ENCODE results near the gene MYCT1. TPM values are rescaled to one million over a fixed set of nuclear protein-coding genes. Genes with fewer than 3 reads are reported as not detected.

The MYCT1 gene
- polyA plus RNA-seq, 1 donor (not counting 4 experiments of a cell fraction or from before 2014, with no cell fraction given), result 0.05 TPM

DNA sequence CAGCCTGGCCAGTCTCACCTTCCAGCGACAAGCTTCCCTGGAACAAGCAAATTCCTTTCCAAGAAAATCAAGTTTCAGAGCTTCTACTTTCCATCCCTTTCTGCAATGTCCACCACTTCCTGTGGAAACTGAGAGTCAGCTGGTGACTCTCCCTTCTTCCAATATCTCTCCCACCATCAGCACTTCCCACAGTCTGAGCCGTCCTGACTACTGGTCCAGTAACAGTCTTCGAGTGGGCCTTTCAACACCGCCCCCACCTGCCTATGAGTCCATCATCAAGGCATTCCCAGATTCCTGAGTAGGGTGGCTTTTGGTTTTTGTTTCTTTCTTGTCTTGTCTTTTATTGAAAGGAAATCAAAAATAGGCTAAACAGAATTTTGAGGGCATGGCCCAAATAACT is 24.3 kb downstream of the MYCT1 start:
- no peak overlapping the region for H3K9ac ChIP-seq (ENCODE audit: control insufficient read depth, extremely low read depth, insufficient read depth, low read length)
- no peak for TF ChIP-seq EZH2 (IDR thresholded peaks at IDR 0.05; ENCODE audit: low read length)

DNA sequence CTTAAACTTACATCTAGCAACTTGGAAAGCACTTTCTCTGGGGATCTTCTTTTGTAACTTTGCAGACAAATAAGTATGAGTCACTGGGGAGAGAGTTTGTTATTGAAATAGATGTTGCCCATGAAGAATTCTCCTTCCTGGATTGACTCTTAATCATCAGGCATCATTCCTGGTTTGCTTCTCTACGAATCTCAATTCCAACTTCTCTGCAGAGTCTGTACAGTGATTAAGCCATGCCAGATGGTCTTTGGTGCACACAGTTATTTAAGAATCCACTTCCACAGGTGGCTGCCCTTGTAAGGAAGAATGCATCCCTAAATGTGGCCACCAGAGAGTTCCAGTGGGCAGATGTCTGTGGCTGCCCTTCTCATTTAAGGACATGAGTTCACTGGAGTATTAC is 25.7 kb downstream of the MYCT1 start:
- Histone ChIP-seq H3K4me2 (ENCODE audit: control insufficient read depth, extremely low read depth, insufficient read depth, low read depth, low read length) (no peak overlapping the region), H3K4me3 (ENCODE audit: control insufficient read depth in 2 of 3, extremely low read depth in 1 of 3, insufficient read depth in 2 of 3, low read depth in 1 of 3, low read length in 3 of 3) (no peak overlapping the region), H3K4me1 (ENCODE audit: control insufficient read depth, extremely low read depth, insufficient read depth, low read length) (no peaks in the 10 kb centered on the region), H3K27me3 (ENCODE audit: control insufficient read depth, extremely low read depth, insufficient read depth, low read length) (no peaks in the 10 kb centered on the region), H3K79me2 (ENCODE audit: control insufficient read depth, insufficient read depth, low read length) (no peaks in the 10 kb centered on the region), H3K9me1 (ENCODE audit: control insufficient read depth, extremely low read depth, insufficient read depth, low read length) (no peaks in the 10 kb centered on the region), H3K27ac (ENCODE audit: control insufficient read depth, insufficient read depth, low read length) (no peak overlapping the region), H2AFZ (ENCODE audit: control insufficient read depth, low read length) (no peak overlapping the region), H3K9ac (ENCODE audit: control insufficient read depth, extremely low read depth, insufficient read depth, low read length) (no peak overlapping the region), H4K20me1 (ENCODE audit: control insufficient read depth, extremely low read depth, insufficient read depth, low read length) (no peaks in the 10 kb centered on the region), H3K9me3 (ENCODE audit: control insufficient read depth, low read depth, low read length) (no peaks in the 10 kb centered on the region), H3K36me3 (ENCODE audit: control insufficient read depth in 2 of 2, extremely low read depth in 1 of 2, insufficient read depth in 2 of 2, low read length in 2 of 2) (no peaks in the 10 kb centered on the region)
- dilution Hi-C loops (cut with MboI; ENCODE audit: extremely low pct_ligation_motif_present, low sequenced_read_pairs), result no loop called here
- no peak for FAIRE-seq
- TF ChIP-seq, protein P1, sequence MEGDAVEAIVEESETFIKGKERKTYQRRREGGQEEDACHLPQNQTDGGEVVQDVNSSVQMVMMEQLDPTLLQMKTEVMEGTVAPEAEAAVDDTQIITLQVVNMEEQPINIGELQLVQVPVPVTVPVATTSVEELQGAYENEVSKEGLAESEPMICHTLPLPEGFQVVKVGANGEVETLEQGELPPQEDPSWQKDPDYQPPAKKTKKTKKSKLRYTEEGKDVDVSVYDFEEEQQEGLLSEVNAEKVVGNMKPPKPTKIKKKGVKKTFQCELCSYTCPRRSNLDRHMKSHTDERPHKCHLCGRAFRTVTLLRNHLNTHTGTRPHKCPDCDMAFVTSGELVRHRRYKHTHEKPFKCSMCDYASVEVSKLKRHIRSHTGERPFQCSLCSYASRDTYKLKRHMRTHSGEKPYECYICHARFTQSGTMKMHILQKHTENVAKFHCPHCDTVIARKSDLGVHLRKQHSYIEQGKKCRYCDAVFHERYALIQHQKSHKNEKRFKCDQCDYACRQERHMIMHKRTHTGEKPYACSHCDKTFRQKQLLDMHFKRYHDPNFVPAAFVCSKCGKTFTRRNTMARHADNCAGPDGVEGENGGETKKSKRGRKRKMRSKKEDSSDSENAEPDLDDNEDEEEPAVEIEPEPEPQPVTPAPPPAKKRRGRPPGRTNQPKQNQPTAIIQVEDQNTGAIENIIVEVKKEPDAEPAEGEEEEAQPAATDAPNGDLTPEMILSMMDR (optimal IDR thresholded peaks at IDR 0.05 in 1 of 3, IDR thresholded peaks at IDR 0.05 in 1 of 3, conservative IDR thresholded peaks at IDR 0.05 in 1 of 3; ENCODE audit: extremely low read depth in 1 of 3, insufficient read depth in 2 of 3, low read length in 3 of 3), result no peak
- TF ChIP-seq EZH2 (IDR thresholded peaks at IDR 0.05; ENCODE audit: low read length), result no peak
- DNase-seq (ENCODE audit: low read depth, low spot score), result no peak

More for the DNA sequence above, 24.3 kb downstream of the MYCT1 start:
- Histone ChIP-seq H3K4me2 (ENCODE audit: control insufficient read depth, extremely low read depth, insufficient read depth, low read depth, low read length) (no peak overlapping the region), H3K36me3 (ENCODE audit: control insufficient read depth in 2 of 2, extremely low read depth in 1 of 2, insufficient read depth in 2 of 2, low read length in 2 of 2) (no peaks in the 10 kb centered on the region), H3K79me2 (ENCODE audit: control insufficient read depth, insufficient read depth, low read length) (no peaks in the 10 kb centered on the region), H3K9me3 (ENCODE audit: control insufficient read depth, low read depth, low read length) (no peaks in the 10 kb centered on the region), H2AFZ (ENCODE audit: control insufficient read depth, low read length) (no peak overlapping the region), H3K27me3 (ENCODE audit: control insufficient read depth, extremely low read depth, insufficient read depth, low read length) (no peaks in the 10 kb centered on the region), H3K4me1 (ENCODE audit: control insufficient read depth, extremely low read depth, insufficient read depth, low read length) (no peaks in the 10 kb centered on the region), H4K20me1 (ENCODE audit: control insufficient read depth, extremely low read depth, insufficient read depth, low read length) (no peaks in the 10 kb centered on the region), H3K9me1 (ENCODE audit: control insufficient read depth, extremely low read depth, insufficient read depth, low read length) (no peaks in the 10 kb centered on the region), H3K27ac (ENCODE audit: control insufficient read depth, insufficient read depth, low read length) (no peak overlapping the region), H3K4me3 (ENCODE audit: control insufficient read depth in 2 of 3, extremely low read depth in 1 of 3, insufficient read depth in 2 of 3, low read depth in 1 of 3, low read length in 3 of 3) (no peak overlapping the region)
- DNase-seq (ENCODE audit: low read depth, low spot score), result no peak
- dilution Hi-C loops (cut with MboI; ENCODE audit: extremely low pct_ligation_motif_present, low sequenced_read_pairs), result no loop called here
- no peak for FAIRE-seq

DNA sequence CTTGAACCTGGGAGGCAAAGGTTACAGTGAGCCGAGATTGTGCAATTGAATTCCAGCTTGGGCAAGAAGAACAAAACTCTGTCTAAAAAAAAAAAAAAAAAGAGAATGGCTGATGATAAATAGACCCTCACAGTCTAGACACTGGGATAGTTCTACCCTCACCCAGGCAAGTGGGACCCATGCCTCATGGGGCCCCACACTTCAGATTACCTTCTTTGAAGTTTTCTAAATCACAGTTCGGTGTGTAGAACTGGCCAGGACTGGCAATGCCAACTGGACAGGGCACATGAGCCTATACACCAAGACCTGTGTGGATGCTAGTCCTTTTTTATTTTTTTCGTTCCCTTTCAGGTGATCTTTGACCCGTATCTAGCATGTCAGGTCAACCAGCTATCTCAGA is 28.6 kb downstream of the MYCT1 start:
- no peaks in the 10 kb centered on the region for H4K20me1 ChIP-seq (ENCODE audit: control insufficient read depth, extremely low read depth, insufficient read depth, low read length)
- no peaks in the 10 kb centered on the region for H3K79me2 ChIP-seq (ENCODE audit: control insufficient read depth, insufficient read depth, low read length)
- no peaks in the 10 kb centered on the region for H3K9me3 ChIP-seq (ENCODE audit: control insufficient read depth, low read depth, low read length)
- FAIRE-seq (no peak), DNase-seq (ENCODE audit: low read depth, low spot score) (no peak)
- no peaks in the 10 kb centered on the region for H3K27me3 ChIP-seq (ENCODE audit: control insufficient read depth, extremely low read depth, insufficient read depth, low read length)
- dilution Hi-C loops (cut with MboI; ENCODE audit: extremely low pct_ligation_motif_present, low sequenced_read_pairs), result no loop called here
- no peaks in the 10 kb centered on the region for H3K9me1 ChIP-seq (ENCODE audit: control insufficient read depth, extremely low read depth, insufficient read depth, low read length)
- TF ChIP-seq EZH2 (IDR thresholded peaks at IDR 0.05; ENCODE audit: low read length), result no peak
- H3K4me1 ChIP-seq (ENCODE audit: control insufficient read depth, extremely low read depth, insufficient read depth, low read length), result no peaks in the 10 kb centered on the region
- no peak overlapping the region for H3K4me2 ChIP-seq (ENCODE audit: control insufficient read depth, extremely low read depth, insufficient read depth, low read depth, low read length)
- H3K27ac ChIP-seq (ENCODE audit: control insufficient read depth, insufficient read depth, low read length), result no peak overlapping the region
- no peaks in the 10 kb centered on the region for H3K36me3 ChIP-seq (ENCODE audit: control insufficient read depth in 2 of 2, extremely low read depth in 1 of 2, insufficient read depth in 2 of 2, low read length in 2 of 2)
- no peak overlapping the region for H2AFZ ChIP-seq (ENCODE audit: control insufficient read depth, low read length)
- no peak overlapping the region for H3K4me3 ChIP-seq (ENCODE audit: control insufficient read depth in 2 of 3, extremely low read depth in 1 of 3, insufficient read depth in 2 of 3, low read depth in 1 of 3, low read length in 3 of 3)
- H3K9ac ChIP-seq (ENCODE audit: control insufficient read depth, extremely low read depth, insufficient read depth, low read length), result no peak overlapping the region
